ENCODE data around the gene NLGN3. TPM values are rescaled to one million over a fixed set of nuclear protein-coding genes. Genes with fewer than 3 reads are reported as not detected.

Gene NLGN3
- total RNA-seq, 1 experiment from 2014 or later = 0.65 TPM

DNA sequence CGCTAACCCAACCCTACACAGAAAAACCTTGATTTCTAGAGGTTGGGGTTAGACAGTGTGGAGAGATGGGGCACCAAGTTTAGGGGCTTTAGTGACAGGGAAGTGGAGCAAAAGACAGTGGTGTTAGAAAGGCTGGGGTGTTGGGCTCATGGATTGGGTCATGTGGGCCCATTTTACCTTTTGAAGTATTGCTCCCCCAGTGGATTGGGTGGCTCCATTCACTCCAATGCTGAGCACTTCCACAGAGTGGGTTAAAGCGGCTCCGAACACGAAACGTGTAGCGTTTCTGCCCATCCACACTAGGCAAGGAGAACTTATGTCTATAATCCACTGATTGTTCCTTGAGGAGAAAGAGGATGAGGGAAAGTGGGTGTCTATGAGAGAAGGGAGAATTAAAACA, 35.6 kb upstream of the NLGN3 start:
- no peak for DNase-seq
- no peak overlapping the region for H3K4me3 ChIP-seq
- no peaks in the 10 kb centered on the region for H4K20me1 ChIP-seq (ENCODE audit: insufficient read depth)
- no peaks in the 10 kb centered on the region for H3K79me2 ChIP-seq (ENCODE audit: low read depth)
- no peaks in the 10 kb centered on the region for H3K27me3 ChIP-seq (ENCODE audit: insufficient read depth, low read depth)
- no peak overlapping the region for H3K4me2 ChIP-seq
- H3K9me2 ChIP-seq (ENCODE audit: insufficient read depth) = no peaks in the 10 kb centered on the region
- H3K36me3 ChIP-seq (ENCODE audit: low read depth) = no peaks in the 10 kb centered on the region
- BruUV-seq (replicated peaks) = no TSS peak
- no peaks in the 10 kb centered on the region for H3K9me3 ChIP-seq (ENCODE audit: insufficient read depth, low read depth)
- TF ChIP-seq, protein P1, sequence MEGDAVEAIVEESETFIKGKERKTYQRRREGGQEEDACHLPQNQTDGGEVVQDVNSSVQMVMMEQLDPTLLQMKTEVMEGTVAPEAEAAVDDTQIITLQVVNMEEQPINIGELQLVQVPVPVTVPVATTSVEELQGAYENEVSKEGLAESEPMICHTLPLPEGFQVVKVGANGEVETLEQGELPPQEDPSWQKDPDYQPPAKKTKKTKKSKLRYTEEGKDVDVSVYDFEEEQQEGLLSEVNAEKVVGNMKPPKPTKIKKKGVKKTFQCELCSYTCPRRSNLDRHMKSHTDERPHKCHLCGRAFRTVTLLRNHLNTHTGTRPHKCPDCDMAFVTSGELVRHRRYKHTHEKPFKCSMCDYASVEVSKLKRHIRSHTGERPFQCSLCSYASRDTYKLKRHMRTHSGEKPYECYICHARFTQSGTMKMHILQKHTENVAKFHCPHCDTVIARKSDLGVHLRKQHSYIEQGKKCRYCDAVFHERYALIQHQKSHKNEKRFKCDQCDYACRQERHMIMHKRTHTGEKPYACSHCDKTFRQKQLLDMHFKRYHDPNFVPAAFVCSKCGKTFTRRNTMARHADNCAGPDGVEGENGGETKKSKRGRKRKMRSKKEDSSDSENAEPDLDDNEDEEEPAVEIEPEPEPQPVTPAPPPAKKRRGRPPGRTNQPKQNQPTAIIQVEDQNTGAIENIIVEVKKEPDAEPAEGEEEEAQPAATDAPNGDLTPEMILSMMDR (conservative IDR thresholded peaks at IDR 0.05) = no peak
- no peak for TF ChIP-seq EZH2 (IDR thresholded peaks at IDR 0.05; ENCODE audit: low read depth)
- no peak overlapping the region for H2AFZ ChIP-seq
- intact Hi-C loops (cut with micrococcal nuclease; ENCODE audit: unreplicated experiment) = no loop called here
- no peaks in the 10 kb centered on the region for H3F3A ChIP-seq (ENCODE audit: insufficient read depth, low read depth)
- POLR2A ChIA-PET (ENCODE audit: unreplicated experiment) = no interaction called here
- CTCF ChIA-PET = no interaction called here
- no peak overlapping the region for H3K27ac ChIP-seq
- no peaks in the 10 kb centered on the region for H3K4me1 ChIP-seq (replicated peaks; ENCODE audit: insufficient read depth)

DNA sequence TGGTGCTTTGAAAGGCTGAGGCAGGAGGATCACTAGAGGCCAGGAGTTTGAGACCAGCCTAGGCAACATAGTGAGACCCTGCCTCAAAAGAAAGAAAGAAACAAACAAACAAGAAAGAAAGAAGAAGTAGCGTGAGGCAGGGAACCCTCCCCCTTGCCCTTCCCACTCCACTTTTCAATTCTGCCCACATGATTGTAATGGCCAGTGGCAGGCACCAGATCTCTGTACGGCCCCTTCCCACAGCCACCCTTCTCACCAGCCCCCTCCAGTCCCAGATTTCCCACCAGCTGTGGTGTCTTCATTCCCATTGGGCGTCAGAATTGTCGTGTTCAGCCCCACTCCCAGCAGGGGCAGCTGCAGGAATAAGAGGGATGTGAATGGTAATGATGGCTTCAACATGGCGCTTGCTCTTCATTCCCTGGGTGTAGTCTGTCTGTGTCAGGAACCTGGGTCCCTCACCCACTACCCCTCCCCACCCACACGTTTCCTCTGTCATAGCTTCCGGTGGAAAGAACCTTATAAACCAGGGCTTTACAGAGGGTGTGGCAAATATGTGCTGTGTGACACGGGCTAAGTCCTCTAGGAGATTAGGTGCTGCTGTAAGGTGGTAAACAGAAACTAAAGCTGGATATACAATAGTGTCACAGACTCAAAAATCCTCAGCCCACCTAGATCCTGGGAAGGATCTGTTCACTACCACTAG, 33.3 kb upstream of the NLGN3 start, which contains the start of gene IL2RG:
TSS of gene IL2RG (minus strand) at position 437 of the 703 bp plus-strand sequence. CDS start at position 399, 38 bp downstream.
- Histone ChIP-seq H3K27me3 (ENCODE audit: insufficient read depth, low read depth) (no peaks in the 10 kb centered on the region), H3K4me1 (replicated peaks; ENCODE audit: insufficient read depth) (no peaks in the 10 kb centered on the region), H3K4me2 (no peak within 1 kb of the TSS), H3K9me3 (ENCODE audit: insufficient read depth, low read depth) (no peaks in the 10 kb centered on the region), H4K20me1 (ENCODE audit: insufficient read depth) (no peaks in the 10 kb centered on the region), H3K79me2 (ENCODE audit: low read depth) (no peaks in the 10 kb centered on the region), H3K4me3 (no peak within 1 kb of the TSS), H3F3A (ENCODE audit: insufficient read depth, low read depth) (no peaks in the 10 kb centered on the region), H2AFZ (no peak within 1 kb of the TSS), H3K36me3 (ENCODE audit: low read depth) (no peaks in the 10 kb centered on the region), H3K9me2 (ENCODE audit: insufficient read depth) (no peaks in the 10 kb centered on the region), H3K27ac (no peak within 1 kb of the TSS)
- CTCF ChIA-PET = no interaction called here
- BruUV-seq (replicated peaks) = no TSS peak
- DNase-seq = no peak
- TF ChIP-seq EZH2 (IDR thresholded peaks at IDR 0.05; ENCODE audit: low read depth) = no peak
- TF ChIP-seq, protein P1 (conservative IDR thresholded peaks at IDR 0.05) = no peak
- intact Hi-C loops (cut with micrococcal nuclease; ENCODE audit: unreplicated experiment) = no loop called here
- POLR2A ChIA-PET (ENCODE audit: unreplicated experiment) = no interaction called here

DNA sequence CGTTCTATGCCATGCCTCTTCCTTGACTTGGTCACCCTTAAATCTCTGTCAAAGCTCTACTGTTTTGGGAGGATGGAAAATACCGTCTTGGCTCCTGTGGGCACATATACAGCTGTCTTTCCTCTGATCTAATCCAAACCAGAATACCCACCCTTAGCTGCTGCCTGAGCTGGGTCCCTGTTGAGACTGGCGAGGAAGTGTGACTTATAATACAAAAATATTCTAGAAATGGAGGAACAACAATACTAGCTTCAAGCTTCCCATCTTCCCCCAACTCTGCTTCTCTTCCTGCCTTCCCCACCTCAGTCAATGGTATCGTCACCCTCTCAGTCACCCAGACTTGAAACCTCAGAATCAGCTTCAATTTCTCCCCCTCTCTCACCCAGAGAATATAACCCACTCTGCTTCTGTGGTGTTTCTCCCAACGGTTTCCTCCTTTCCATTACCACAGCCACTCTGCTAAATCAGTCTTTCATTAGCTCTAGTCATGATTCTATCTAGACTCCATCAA, 32.7 kb upstream of the NLGN3 start:
- TF ChIP-seq EZH2 (IDR thresholded peaks at IDR 0.05; ENCODE audit: low read depth) = no peak
- TF ChIP-seq, protein P1 (conservative IDR thresholded peaks at IDR 0.05) = no peak
- H3K4me3 ChIP-seq = no peak overlapping the region
- ChIA-PET POLR2A (ENCODE audit: unreplicated experiment) (no interaction called here), CTCF (no interaction called here)
- no peak overlapping the region for H2AFZ ChIP-seq
- H3K79me2 ChIP-seq (ENCODE audit: low read depth) = no peaks in the 10 kb centered on the region
- H3K4me1 ChIP-seq (replicated peaks; ENCODE audit: insufficient read depth) = no peaks in the 10 kb centered on the region
- H3K9me2 ChIP-seq (ENCODE audit: insufficient read depth) = no peaks in the 10 kb centered on the region
- no peak for DNase-seq
- no peaks in the 10 kb centered on the region for H3K36me3 ChIP-seq (ENCODE audit: low read depth)
- H3K27ac ChIP-seq = no peak overlapping the region
- intact Hi-C loops (cut with micrococcal nuclease; ENCODE audit: unreplicated experiment) = no loop called here
- H3K4me2 ChIP-seq = no peak overlapping the region
- no peaks in the 10 kb centered on the region for H4K20me1 ChIP-seq (ENCODE audit: insufficient read depth)
- no peaks in the 10 kb centered on the region for H3K9me3 ChIP-seq (ENCODE audit: insufficient read depth, low read depth)
- BruUV-seq (replicated peaks) = no TSS peak
- no peaks in the 10 kb centered on the region for H3F3A ChIP-seq (ENCODE audit: insufficient read depth, low read depth)
- no peaks in the 10 kb centered on the region for H3K27me3 ChIP-seq (ENCODE audit: insufficient read depth, low read depth)
